WERI-Rb-1 (cell line): Measurements from ENCODE around the gene VDAC2.

Experiments used
- DNase-seq: peaks from one replicate; pipeline ENCODE4 v3.0.0-alpha.2; 2020
- H3K27ac ChIP-seq: fragments of 250-450 bp; sonication (Bioruptor Pico); 2 replicates; pipeline ENCODE4 v1.5.1; 2020; ENCODE audit warnings: mild to moderate bottlenecking, moderate library complexity
- H3K27me3 ChIP-seq: fragments of 250-450 bp; sonication (Bioruptor Pico); 2 replicates; pipeline ENCODE4 v1.5.1; 2021; ENCODE audit warnings: mild to moderate bottlenecking, low read depth, moderate library complexity; ENCODE audit not compliant: insufficient read depth, severe bottlenecking
- H3K36me3 ChIP-seq: fragments of 250-450 bp; sonication (Bioruptor Pico); 2 replicates; pipeline ENCODE4 v1.5.1; 2020; ENCODE audit warnings: mild to moderate bottlenecking, moderate library complexity
- H3K4me3 ChIP-seq: 2 replicates; pipeline ENCODE4 v1.5.1; 2011; ENCODE audit warnings: low read depth, mild to moderate bottlenecking, control low read depth, low read length
- H3K9me3 ChIP-seq: fragments of 250-450 bp; sonication (Bioruptor Pico); 2 replicates; pipeline ENCODE4 v1.5.1; 2021; ENCODE audit warnings: mild to moderate bottlenecking, moderate library complexity; ENCODE audit not compliant: severe bottlenecking
- TF ChIP-seq, protein P1 (sequence below): IDR thresholded peaks from 2 replicates; pipeline ENCODE4 v1.5.1; 2011; ENCODE audit warnings: low read depth, mild to moderate bottlenecking, control low read depth, inconsistent platforms, low read length

VDAC2 gene, protein sequence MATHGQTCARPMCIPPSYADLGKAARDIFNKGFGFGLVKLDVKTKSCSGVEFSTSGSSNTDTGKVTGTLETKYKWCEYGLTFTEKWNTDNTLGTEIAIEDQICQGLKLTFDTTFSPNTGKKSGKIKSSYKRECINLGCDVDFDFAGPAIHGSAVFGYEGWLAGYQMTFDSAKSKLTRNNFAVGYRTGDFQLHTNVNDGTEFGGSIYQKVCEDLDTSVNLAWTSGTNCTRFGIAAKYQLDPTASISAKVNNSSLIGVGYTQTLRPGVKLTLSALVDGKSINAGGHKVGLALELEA

DNA sequence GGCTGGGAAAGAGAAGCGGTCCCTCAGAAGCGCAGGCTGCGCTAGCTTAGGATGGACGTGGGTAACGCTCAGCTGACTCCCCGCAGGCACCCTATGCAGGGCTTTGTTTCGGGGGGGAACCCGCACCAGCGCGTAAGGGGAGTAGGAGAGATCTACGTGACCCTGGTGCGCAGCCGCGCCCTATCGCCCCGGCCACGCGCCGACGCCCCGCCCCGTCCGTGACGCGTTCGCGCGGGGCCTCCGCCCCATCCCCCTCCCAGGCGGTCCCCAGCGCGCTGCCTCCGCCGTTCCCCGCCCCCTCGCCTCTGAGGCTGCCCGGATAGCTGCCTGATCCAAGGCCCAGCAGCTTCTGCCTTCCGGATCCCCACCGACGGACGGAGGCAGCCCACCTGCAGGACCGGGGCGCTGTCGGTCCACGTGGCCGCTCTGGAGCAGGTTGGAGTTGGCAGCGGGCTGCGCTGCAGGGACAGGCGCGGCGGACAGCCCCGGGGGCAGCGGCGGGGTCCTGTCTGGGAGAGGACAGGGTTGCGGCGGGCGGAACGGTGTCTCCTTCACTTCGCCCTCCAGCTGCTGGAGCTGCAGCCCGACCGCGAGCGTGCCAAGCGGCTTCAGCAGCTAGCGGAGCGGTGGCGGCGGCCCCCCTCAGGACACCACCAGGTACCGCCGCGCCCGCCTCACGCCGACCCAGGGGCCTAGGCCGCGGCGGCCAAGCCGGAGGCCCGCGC is at the start of gene VDAC2:
Gene VDAC2, plus strand, starts transcription at position 515 of the 725 bp plus-strand sequence. CDS start 363 bp downstream, outside the sequence.
- peak; percentile 93 for DNase-seq
- Histone ChIP-seq H3K36me3 (peaks cover 45% of the 10 kb centered on the region), H3K9me3 (no peaks in the 10 kb centered on the region), H3K4me3 (peak within 1 kb of the TSS; percentile 95), H3K27ac (peak within 1 kb of the TSS; percentile 100), H3K27me3 (no peaks in the 10 kb centered on the region)
- TF ChIP-seq, protein P1, sequence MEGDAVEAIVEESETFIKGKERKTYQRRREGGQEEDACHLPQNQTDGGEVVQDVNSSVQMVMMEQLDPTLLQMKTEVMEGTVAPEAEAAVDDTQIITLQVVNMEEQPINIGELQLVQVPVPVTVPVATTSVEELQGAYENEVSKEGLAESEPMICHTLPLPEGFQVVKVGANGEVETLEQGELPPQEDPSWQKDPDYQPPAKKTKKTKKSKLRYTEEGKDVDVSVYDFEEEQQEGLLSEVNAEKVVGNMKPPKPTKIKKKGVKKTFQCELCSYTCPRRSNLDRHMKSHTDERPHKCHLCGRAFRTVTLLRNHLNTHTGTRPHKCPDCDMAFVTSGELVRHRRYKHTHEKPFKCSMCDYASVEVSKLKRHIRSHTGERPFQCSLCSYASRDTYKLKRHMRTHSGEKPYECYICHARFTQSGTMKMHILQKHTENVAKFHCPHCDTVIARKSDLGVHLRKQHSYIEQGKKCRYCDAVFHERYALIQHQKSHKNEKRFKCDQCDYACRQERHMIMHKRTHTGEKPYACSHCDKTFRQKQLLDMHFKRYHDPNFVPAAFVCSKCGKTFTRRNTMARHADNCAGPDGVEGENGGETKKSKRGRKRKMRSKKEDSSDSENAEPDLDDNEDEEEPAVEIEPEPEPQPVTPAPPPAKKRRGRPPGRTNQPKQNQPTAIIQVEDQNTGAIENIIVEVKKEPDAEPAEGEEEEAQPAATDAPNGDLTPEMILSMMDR, result no peak

DNA sequence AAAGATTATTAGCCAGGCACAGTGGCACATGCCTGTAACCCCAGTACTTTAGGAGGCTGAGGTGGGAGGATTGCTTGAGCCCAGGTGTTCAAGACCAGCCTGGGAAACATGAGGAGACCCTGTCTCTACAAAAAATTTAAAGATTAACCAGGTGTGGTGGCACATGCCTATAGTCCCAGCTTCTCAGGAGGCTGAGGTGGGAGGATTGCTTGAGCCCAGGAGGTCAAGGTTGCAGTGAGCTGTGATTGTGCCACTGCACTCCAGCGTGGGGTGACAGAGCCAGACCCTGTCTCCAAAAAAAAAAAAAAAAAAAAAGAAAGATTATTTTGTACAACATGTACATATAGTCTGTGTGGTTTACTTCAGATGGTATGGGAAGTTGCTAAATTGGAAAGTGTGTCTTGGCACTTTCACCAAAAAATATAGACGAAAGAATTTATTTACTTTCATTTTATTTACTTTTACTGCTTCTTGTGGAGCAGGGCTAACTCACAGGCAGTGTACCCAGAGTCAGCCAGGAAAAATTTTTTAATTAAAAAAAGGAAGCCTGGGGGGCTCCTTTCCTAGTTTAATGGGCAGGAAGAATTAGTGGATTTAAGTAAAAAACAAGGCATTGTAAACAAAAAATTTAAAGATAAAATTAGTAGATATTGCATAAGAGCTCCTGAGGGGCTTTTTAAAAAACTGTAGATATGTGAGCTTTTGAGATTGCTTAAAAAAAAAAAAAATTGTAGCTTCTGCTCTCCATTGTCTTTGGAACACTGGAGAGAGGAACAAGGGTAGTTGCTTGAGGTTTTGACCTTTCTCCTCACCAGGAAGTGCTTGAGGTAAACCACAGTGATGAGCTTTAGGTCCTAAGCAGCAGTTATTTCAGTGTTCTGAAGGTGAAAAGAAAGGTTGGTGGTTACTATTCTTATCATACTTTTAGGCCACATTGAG is 44.6 kb upstream of the VDAC2 start:
- DNase-seq, result no peak

DNA sequence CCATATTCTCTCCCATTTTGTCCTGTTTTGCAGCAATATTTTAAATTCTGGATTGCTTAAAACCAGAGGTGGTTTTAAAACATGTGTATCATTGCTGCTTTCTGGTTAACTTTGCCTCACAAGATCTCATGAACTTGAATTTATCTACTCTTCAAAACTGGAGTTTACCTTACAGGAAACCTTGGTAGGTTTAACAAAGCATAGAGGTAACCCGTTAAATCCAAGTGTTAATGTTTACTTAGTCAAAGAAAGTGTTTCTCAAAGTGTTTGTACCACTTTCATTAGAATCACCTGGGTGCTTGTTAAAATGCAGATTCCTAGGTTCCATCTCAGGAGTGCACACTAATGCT is 44.0 kb upstream of the VDAC2 start:
- no peak overlapping the region for H3K4me3 ChIP-seq
- TF ChIP-seq, protein P1, result no peak
- no peaks in the 10 kb centered on the region for H3K9me3 ChIP-seq

More for the DNA sequence above, 44.6 kb upstream of the VDAC2 start:
- H3K27ac ChIP-seq, result no peak overlapping the region
- TF ChIP-seq, protein P1, result no peak
- H3K4me3 ChIP-seq, result no peak overlapping the region
- H3K27me3 ChIP-seq, result no peaks in the 10 kb centered on the region
- H3K9me3 ChIP-seq, result no peaks in the 10 kb centered on the region
- peaks cover 21% of the 10 kb centered on the region for H3K36me3 ChIP-seq

DNA sequence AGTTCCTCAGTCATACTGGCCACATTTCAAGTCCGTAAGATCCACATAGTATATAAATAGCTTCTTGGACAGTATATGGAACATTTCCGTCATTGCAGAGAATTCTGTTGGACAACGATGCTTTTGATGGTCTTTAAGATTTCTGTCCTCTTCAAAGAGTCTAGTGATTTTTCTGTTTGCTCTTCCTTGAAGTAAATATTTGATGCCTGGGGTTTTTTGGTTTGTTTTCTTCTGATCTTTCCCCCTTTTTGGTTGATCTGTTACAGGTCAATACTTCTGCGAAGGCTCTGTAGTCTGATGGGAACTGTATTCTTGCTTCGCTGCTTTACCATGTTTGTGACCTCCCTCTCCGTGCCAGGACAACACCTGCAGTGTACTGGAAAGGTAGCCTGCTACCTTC is 42.3 kb upstream of the VDAC2 start:
- Histone ChIP-seq H3K27me3 (no peaks in the 10 kb centered on the region), H3K36me3 (peaks cover 21% of the 10 kb centered on the region), H3K4me3 (no peak overlapping the region), H3K27ac (no peak overlapping the region), H3K9me3 (no peaks in the 10 kb centered on the region)
- DNase-seq, result no peak
- TF ChIP-seq, protein P1, result no peak

More for the DNA sequence above, 44.0 kb upstream of the VDAC2 start:
- no peak for DNase-seq
- Histone ChIP-seq H3K27ac (no peak overlapping the region), H3K36me3 (peaks cover 21% of the 10 kb centered on the region), H3K27me3 (no peaks in the 10 kb centered on the region)

DNA sequence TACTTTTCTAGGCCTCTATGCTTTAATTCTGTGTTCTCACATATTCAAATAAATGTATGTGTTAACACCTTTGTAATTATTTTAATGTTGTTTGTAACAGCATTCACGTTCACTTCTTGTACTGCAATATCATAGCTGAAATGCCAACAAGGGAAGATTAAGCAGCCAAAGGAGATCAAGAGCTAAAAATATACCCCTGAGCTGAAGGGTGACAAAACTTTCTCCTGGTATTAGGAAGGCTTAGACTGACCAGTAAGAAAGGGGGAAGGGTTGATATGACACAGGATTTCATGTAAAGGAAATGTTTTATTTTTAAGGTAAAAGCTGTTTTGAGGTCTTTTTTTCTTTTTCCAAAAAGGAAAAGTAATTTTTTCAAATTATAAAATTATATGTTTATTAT is 40.4 kb upstream of the VDAC2 start:
- Histone ChIP-seq H3K27me3 (no peaks in the 10 kb centered on the region), H3K36me3 (peaks cover 14% of the 10 kb centered on the region; the same call in 1 of the 2 replicates), H3K9me3 (no peaks in the 10 kb centered on the region), H3K4me3 (no peak overlapping the region), H3K27ac (no peak overlapping the region)
- TF ChIP-seq, protein P1, result no peak
- no peak for DNase-seq
